Activated T-cell treated with anti-CD3 and anti-CD28 coated beads for 48 hours (primary cell): ENCODE measurements around the gene DSPP.
A peak's percentile ranks its signal among the peaks of the same experiment; 100 is the strongest.
"Not testable (repeated sequence)": the region's sequence is repeated elsewhere in the genome, so short reads cannot be mapped to it uniquely, and the experiment has no call there.

Experiments
- DNase-seq: peaks from one replicate; pipeline ENCODE4 v3.0.0-alpha.2; 2020; ENCODE audit warnings: low read depth

DSPP gene

GRCh38 chr4:87608229-87608628 lies at the start of gene DSPP:
Gene DSPP, plus strand, starts transcription at chr4:87608529. Its CDS starts 2,380 bp downstream, at chr4:87610909.
- no peak for DNase-seq

GRCh38 chr4:87559090-87559837 lies 49.1 kb upstream of the DSPP start:
- DNase-seq, result peak; percentile 12

GRCh38 chr4:87560802-87561201 lies 47.5 kb upstream of the DSPP start:
- DNase-seq, result no peak

- DNase-seq, result no peak
Observed at GRCh38 chr4:87565746-87566145, 42.6 kb upstream of the DSPP start.

GRCh38 chr4:87566276-87566675 lies 42.1 kb upstream of the DSPP start:
- no peak for DNase-seq

GRCh38 chr4:87567191-87567590 lies 41.1 kb upstream of the DSPP start:
- DNase-seq, result no peak

GRCh38 chr4:87570290-87570805 lies 38.0 kb upstream of the DSPP start:
- no peak for DNase-seq

- not testable (repeated sequence) for DNase-seq
Observed at GRCh38 chr4:87574376-87574775, 34.0 kb upstream of the DSPP start.

GRCh38 chr4:87574996-87575395 lies 33.3 kb upstream of the DSPP start:
- no peak for DNase-seq

- DNase-seq, result no peak
Observed at GRCh38 chr4:87575408-87575807, 32.9 kb upstream of the DSPP start.

GRCh38 chr4:87575983-87576382 lies 32.3 kb upstream of the DSPP start:
- no peak for DNase-seq

GRCh38 chr4:87579478-87579877 lies 28.9 kb upstream of the DSPP start:
- no peak for DNase-seq

GRCh38 chr4:87580057-87580456 lies 28.3 kb upstream of the DSPP start:
- no peak for DNase-seq

GRCh38 chr4:87584222-87584908 lies 24.0 kb upstream of the DSPP start:
- no peak for DNase-seq

GRCh38 chr4:87589531-87589930 lies 18.8 kb upstream of the DSPP start:
- no peak for DNase-seq

- no peak for DNase-seq
Observed at GRCh38 chr4:87592124-87592523, 16.2 kb upstream of the DSPP start.

GRCh38 chr4:87601361-87601760 lies 7.0 kb upstream of the DSPP start:
- DNase-seq, result no peak

GRCh38 chr4:87614292-87614890 lies 6.1 kb downstream of the DSPP start:
- DNase-seq, result no peak

- no peak for DNase-seq
Observed at GRCh38 chr4:87616268-87616667, 7.9 kb downstream of the DSPP start.

- DNase-seq, result no peak
Observed at GRCh38 chr4:87620086-87620485, 11.8 kb downstream of the DSPP start.

GRCh38 chr4:87620491-87620890 lies 12.2 kb downstream of the DSPP start:
- DNase-seq, result no peak

GRCh38 chr4:87622303-87622702 lies 14.0 kb downstream of the DSPP start:
- no peak for DNase-seq

- DNase-seq, result no peak
Observed at GRCh38 chr4:87624698-87625097, 16.4 kb downstream of the DSPP start.
